HEK293 (cell line): Measurements from ENCODE around the gene SLX9.

Source experiments
- BCL11B ChIP-seq: fragments of 450-650 bp; formaldehyde crosslinking; IDR thresholded peaks from 2 replicates; pipeline ENCODE4 v1.5.1; 2016; ENCODE audit warnings: low read depth, missing biosample characterization, missing genetic modification characterization
- GFI1B ChIP-seq: fragments of 450-650 bp; formaldehyde crosslinking; IDR thresholded peaks from 2 replicates; pipeline ENCODE4 v1.5.1; 2016; ENCODE audit warnings: missing biosample characterization, missing genetic modification characterization
- HIC1 ChIP-seq: fragments of 450-650 bp; formaldehyde crosslinking; IDR thresholded peaks from 2 replicates; pipeline ENCODE4 v1.5.1; 2016; ENCODE audit warnings: missing biosample characterization, missing genetic modification characterization
- IKZF3 ChIP-seq: fragments of 450-650 bp; IDR thresholded peaks from 2 replicates; pipeline ENCODE4 v1.5.0; 2018; ENCODE audit warnings: missing biosample characterization, mild to moderate bottlenecking, missing genetic modification characterization, moderate library complexity
- MEIS1 ChIP-seq: sonication (generic); formaldehyde crosslinking; IDR thresholded peaks from 2 replicates; pipeline ENCODE4 v1.8.1; 2022; ENCODE audit warnings: missing genetic modification reagents, mild to moderate bottlenecking, borderline replicate concordance
- MZF1 ChIP-seq: fragments of 450-650 bp; formaldehyde crosslinking; IDR thresholded peaks from 2 replicates; pipeline ENCODE4 v1.5.1; 2017; ENCODE audit warnings: missing biosample characterization, missing genetic modification characterization, borderline replicate concordance
- SCRT2 ChIP-seq: fragments of 450-650 bp; formaldehyde crosslinking; IDR thresholded peaks from 2 replicates; pipeline ENCODE4 v1.5.1; 2016; ENCODE audit warnings: missing biosample characterization, missing genetic modification characterization
- SETDB1 ChIP-seq: IDR thresholded peaks from one replicate; pipeline ENCODE4 v1.6.1; 2017; ENCODE audit warnings: mild to moderate bottlenecking, low read length, moderate library complexity, mixed read lengths; ENCODE audit not compliant: insufficient read length
- ZBTB20 ChIP-seq: fragments of 450-650 bp; formaldehyde crosslinking; IDR thresholded peaks from 2 replicates; pipeline ENCODE4 v1.5.1; 2016; ENCODE audit warnings: missing biosample characterization, missing genetic modification characterization
- ZBTB6 ChIP-seq: fragments of 450-650 bp; formaldehyde crosslinking; IDR thresholded peaks from 2 replicates; pipeline ENCODE4 v1.5.1; 2017; ENCODE audit warnings: missing biosample characterization, missing genetic modification characterization
- ZBTB8A ChIP-seq: fragments of 450-650 bp; formaldehyde crosslinking; IDR thresholded peaks from 2 replicates; pipeline ENCODE4 v1.5.1; 2016; ENCODE audit warnings: missing biosample characterization, missing genetic modification characterization
- ZNF175 ChIP-seq: fragments of 450-650 bp; formaldehyde crosslinking; IDR thresholded peaks from 2 replicates; pipeline ENCODE4 v1.5.1; 2016; ENCODE audit warnings: missing biosample characterization, missing genetic modification characterization
- ZNF239 ChIP-seq: fragments of 450-650 bp; formaldehyde crosslinking; IDR thresholded peaks from 2 replicates; pipeline ENCODE4 v1.5.1; 2016; ENCODE audit warnings: missing biosample characterization, missing genetic modification characterization
- ZNF24 ChIP-seq: fragments of 450-650 bp; formaldehyde crosslinking; IDR thresholded peaks from 2 replicates; pipeline ENCODE4 v1.5.1; 2016; ENCODE audit warnings: missing biosample characterization, missing genetic modification characterization
- ZNF341 ChIP-seq: fragments of 450-650 bp; formaldehyde crosslinking; IDR thresholded peaks from 2 replicates; pipeline ENCODE4; 2016; ENCODE audit warnings: low read depth, missing biosample characterization, missing genetic modification characterization
- ZNF366 ChIP-seq: fragments of 450-650 bp; formaldehyde crosslinking; conservative IDR thresholded peaks from 2 replicates; pipeline ENCODE4 v1.5.1; 2016; ENCODE audit warnings: missing biosample characterization, missing genetic modification characterization
- ZNF501 ChIP-seq: fragments of 450-650 bp; formaldehyde crosslinking; IDR thresholded peaks from 2 replicates; pipeline ENCODE4 v1.5.1; 2016; ENCODE audit warnings: missing biosample characterization, missing genetic modification characterization
- ZNF510 ChIP-seq: fragments of 450-650 bp; formaldehyde crosslinking; IDR thresholded peaks from 2 replicates; pipeline ENCODE4 v1.5.1; 2018; ENCODE audit warnings: mild to moderate bottlenecking, missing genetic modification characterization, missing biosample characterization; ENCODE audit not compliant: insufficient replicate concordance
- ZNF521 ChIP-seq: fragments of 450-650 bp; formaldehyde crosslinking; IDR thresholded peaks from 2 replicates; pipeline ENCODE4 v1.5.1; 2017; ENCODE audit warnings: missing biosample characterization, mild to moderate bottlenecking, missing genetic modification characterization
- ZNF529 ChIP-seq: fragments of 450-650 bp; formaldehyde crosslinking; IDR thresholded peaks from 2 replicates; pipeline ENCODE4 v1.5.1; 2017; ENCODE audit warnings: missing genetic modification characterization, missing biosample characterization; ENCODE audit not compliant: insufficient replicate concordance
- ZNF530 ChIP-seq: fragments of 450-650 bp; formaldehyde crosslinking; IDR thresholded peaks from 2 replicates; pipeline ENCODE4 v1.5.1; 2016; ENCODE audit warnings: low read depth, missing biosample characterization, missing genetic modification characterization
- ZNF558 ChIP-seq: fragments of 450-650 bp; formaldehyde crosslinking; IDR thresholded peaks from 2 replicates; pipeline ENCODE4 v1.5.1; 2016; ENCODE audit warnings: missing biosample characterization, missing genetic modification characterization
- ZNF561 ChIP-seq: fragments of 450-650 bp; IDR thresholded peaks from 2 replicates; pipeline ENCODE4 v1.5.1; 2018; ENCODE audit warnings: missing biosample characterization, missing genetic modification characterization, borderline replicate concordance
- ZNF623 ChIP-seq: fragments of 450-650 bp; formaldehyde crosslinking; IDR thresholded peaks from 2 replicates; pipeline ENCODE4 v1.5.1; 2016; ENCODE audit warnings: missing biosample characterization, missing genetic modification characterization
- ZNF624 ChIP-seq: fragments of 450-650 bp; formaldehyde crosslinking; IDR thresholded peaks from 2 replicates; pipeline ENCODE4 v1.5.1; 2017; ENCODE audit warnings: missing biosample characterization, missing genetic modification characterization
- ZNF654 ChIP-seq: fragments of 450-650 bp; formaldehyde crosslinking; IDR thresholded peaks from 2 replicates; pipeline ENCODE4 v1.5.1; 2016; ENCODE audit warnings: low read depth, missing biosample characterization, missing genetic modification characterization
- ZNF677 ChIP-seq: fragments of 450-650 bp; IDR thresholded peaks from 2 replicates; pipeline ENCODE4 v1.5.0; 2018; ENCODE audit warnings: missing biosample characterization, mild to moderate bottlenecking, missing genetic modification characterization, moderate library complexity
- ZNF692 ChIP-seq: fragments of 450-650 bp; formaldehyde crosslinking; IDR thresholded peaks from 2 replicates; pipeline ENCODE4 v1.5.1; 2016; ENCODE audit warnings: missing biosample characterization, missing genetic modification characterization
- TF ChIP-seq, protein P1 (sequence below): fragments of 450-650 bp; formaldehyde crosslinking; IDR thresholded peaks from 2 replicates; pipeline ENCODE4 v1.5.1; 2016; ENCODE audit warnings: missing biosample characterization, missing genetic modification characterization
- TF ChIP-seq, protein P2 (sequence below): fragments of 450-650 bp; formaldehyde crosslinking; optimal IDR thresholded peaks from 2 replicates; pipeline ENCODE3; 2016; ENCODE audit warnings: missing biosample characterization, mild to moderate bottlenecking, missing genetic modification characterization

The SLX9 gene

DNA sequence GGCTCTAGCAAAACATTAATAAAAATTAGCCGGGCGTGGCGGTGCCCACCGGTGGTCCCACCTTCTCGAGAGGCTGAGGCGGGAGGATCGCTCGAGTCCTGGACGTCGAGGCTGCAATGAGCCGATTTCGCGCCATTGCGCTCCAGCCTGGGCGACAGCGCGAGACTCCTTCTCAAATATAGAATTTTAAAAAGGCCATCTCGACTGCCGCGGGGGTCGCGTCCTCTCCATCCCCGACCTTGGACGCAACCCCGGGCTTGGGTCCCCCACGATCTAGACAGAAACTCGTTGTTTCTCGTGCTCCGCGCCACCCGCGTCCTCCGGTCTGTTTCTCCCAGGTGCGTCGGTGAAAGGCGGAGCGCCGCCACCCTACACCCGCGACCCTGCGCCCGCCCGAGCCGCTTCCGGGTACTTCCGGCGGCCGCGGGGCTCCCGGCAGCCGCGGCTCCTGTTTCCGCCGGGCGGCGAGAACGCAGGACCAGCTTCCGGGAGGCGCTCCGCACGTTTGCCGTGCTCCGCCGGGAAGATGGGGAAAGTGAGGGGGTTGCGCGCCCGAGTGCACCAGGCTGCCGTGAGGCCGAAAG is at the start of gene SLX9 (continued):
- TF ChIP-seq BCL11B (tag by site-specific recombination) = no peak
- TF ChIP-seq ZBTB20 (tag by site-specific recombination) = peak; percentile 62; the same call in 1 of the 2 replicates
- TF ChIP-seq, protein P1, sequence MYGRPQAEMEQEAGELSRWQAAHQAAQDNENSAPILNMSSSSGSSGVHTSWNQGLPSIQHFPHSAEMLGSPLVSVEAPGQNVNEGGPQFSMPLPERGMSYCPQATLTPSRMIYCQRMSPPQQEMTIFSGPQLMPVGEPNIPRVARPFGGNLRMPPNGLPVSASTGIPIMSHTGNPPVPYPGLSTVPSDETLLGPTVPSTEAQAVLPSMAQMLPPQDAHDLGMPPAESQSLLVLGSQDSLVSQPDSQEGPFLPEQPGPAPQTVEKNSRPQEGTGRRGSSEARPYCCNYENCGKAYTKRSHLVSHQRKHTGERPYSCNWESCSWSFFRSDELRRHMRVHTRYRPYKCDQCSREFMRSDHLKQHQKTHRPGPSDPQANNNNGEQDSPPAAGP (tag by site-specific recombination) = peak; percentile 98
- TF ChIP-seq GFI1B = no peak
- no peak for TF ChIP-seq ZNF366
- TF ChIP-seq HIC1 = no peak
- peak; percentile 31; the same call in 1 of the 2 replicates for TF ChIP-seq SCRT2 (tag by site-specific recombination)
- 0 out of 2 replicates have a peak, but pooled peaks have one; percentile 7 for TF ChIP-seq ZNF341 (tag by site-specific recombination)
- TF ChIP-seq ZNF529 = no peak
- TF ChIP-seq ZNF175 (tag by site-specific recombination) = no peak
- TF ChIP-seq, protein P2, sequence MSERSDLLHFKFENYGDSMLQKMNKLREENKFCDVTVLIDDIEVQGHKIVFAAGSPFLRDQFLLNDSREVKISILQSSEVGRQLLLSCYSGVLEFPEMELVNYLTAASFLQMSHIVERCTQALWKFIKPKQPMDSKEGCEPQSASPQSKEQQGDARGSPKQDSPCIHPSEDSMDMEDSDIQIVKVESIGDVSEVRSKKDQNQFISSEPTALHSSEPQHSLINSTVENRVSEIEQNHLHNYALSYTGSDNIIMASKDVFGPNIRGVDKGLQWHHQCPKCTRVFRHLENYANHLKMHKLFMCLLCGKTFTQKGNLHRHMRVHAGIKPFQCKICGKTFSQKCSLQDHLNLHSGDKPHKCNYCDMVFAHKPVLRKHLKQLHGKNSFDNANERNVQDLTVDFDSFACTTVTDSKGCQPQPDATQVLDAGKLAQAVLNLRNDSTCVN = peak; percentile 93
- TF ChIP-seq IKZF3 = 0 out of 2 replicates have a peak, but pooled peaks have one; percentile 51
- no peak for TF ChIP-seq ZNF521 (tag by site-specific recombination)
- peak; percentile 85 for TF ChIP-seq ZBTB8A
- 0 out of 2 replicates have a peak, but pooled peaks have one; percentile 81 for TF ChIP-seq ZNF239 (tag by site-specific recombination)
- TF ChIP-seq ZNF561 (tag by site-specific recombination) = peak; percentile 100
- TF ChIP-seq ZBTB6 (tag by site-specific recombination) = peak; percentile 72
- TF ChIP-seq ZNF530 (tag by site-specific recombination) = no peak
- TF ChIP-seq ZNF510 = no peak
- TF ChIP-seq ZNF623 (tag by site-specific recombination) = peak; percentile 18; the same call in 1 of the 2 replicates
- TF ChIP-seq MZF1 (tag by site-specific recombination) = no peak
- TF ChIP-seq ZNF624 (tag by site-specific recombination) = no peak
- peak; percentile 92 for TF ChIP-seq ZNF24 (tag by site-specific recombination)
- TF ChIP-seq SETDB1 = no peak
- peak; percentile 94 for TF ChIP-seq ZNF692
- TF ChIP-seq ZNF654 = no peak
- TF ChIP-seq MEIS1 = no peak
- TF ChIP-seq ZNF501 (tag by site-specific recombination) = no peak
- TF ChIP-seq ZNF558 (tag by site-specific recombination) = no peak
- TF ChIP-seq ZNF677 (tag by site-specific recombination) = peak; percentile 67
